Esophagus muscularis mucosa (tissue), 4 donors: ENCODE measurements around the gene AP1B1.

Source experiments
- CTCF ChIP-seq, 3 experiments: fragments of 200-600 bp in 2 of 3; fragments of 450-650 bp in 1 of 3; sonication (generic) in 2 of 3; IDR thresholded peaks; one replicate each; pipeline ENCODE4 v1.5.1; 2017 to 2019; ENCODE audit warnings: antibody characterized with exemption in 3 of 3, mild to moderate bottlenecking in 2 of 3, moderate library complexity in 1 of 3
- EP300 ChIP-seq: sonication (generic); formaldehyde crosslinking; IDR thresholded peaks from one replicate; pipeline ENCODE4 v1.6.1; 2017; ENCODE audit warnings: antibody characterized with exemption
- POLR2A ChIP-seq: fragments of 450-650 bp; IDR thresholded peaks from one replicate; pipeline ENCODE4 v1.6.1; 2017; ENCODE audit warnings: antibody characterized with exemption, moderate library complexity, mild to moderate bottlenecking, low read depth
- POLR2AphosphoS5 ChIP-seq, 2 donors: sonication (generic); formaldehyde crosslinking; IDR thresholded peaks; one replicate each; pipeline ENCODE4 v1.6.1; 2017; ENCODE audit warnings: antibody characterized with exemption in 2 of 2

GRCh38 chr22:29311464-29312217 is 76.7 kb downstream of the AP1B1 start:
- TF ChIP-seq POLR2A (no peak), CTCF (IDR thresholded peaks at IDR 0.05) (no peak), EP300 (no peak), POLR2AphosphoS5 (IDR thresholded peaks at IDR 0.05) (no peak)
